Ishikawa (cell line): Measurements from ENCODE around the gene C17orf114.

Experiments used
- EP300 ChIP-seq: IDR thresholded peaks from 2 replicates; pipeline ENCODE4 v1.6.1; 2012; ENCODE audit warnings: borderline replicate concordance
- MAX ChIP-seq: IDR thresholded peaks from 2 replicates; pipeline ENCODE4 v1.6.1; 2012
- REST ChIP-seq: IDR thresholded peaks from 2 replicates; pipeline ENCODE4 v1.6.1; 2012; ENCODE audit warnings: low read depth, mild to moderate bottlenecking
- TAF1 ChIP-seq: IDR thresholded peaks from 2 replicates; pipeline ENCODE4 v1.6.1; 2012; ENCODE audit warnings: low read depth, mild to moderate bottlenecking
- YY1 ChIP-seq: IDR thresholded peaks from 2 replicates; pipeline ENCODE4 v1.6.1; 2012; ENCODE audit warnings: low read depth

GRCh38 chr17:4839965-4840892, 38.1 kb upstream of the C17orf114 start:
- TF ChIP-seq REST (no peak), YY1 (no peak), EP300 (no peak), TAF1 (no peak), MAX (no peak)
